ENCODE results near the gene FBLN1. TPM values are rescaled to one million over a fixed set of nuclear protein-coding genes. Genes with fewer than 3 reads are reported as not detected.

FBLN1 gene
- total and polyA plus RNA-seq, 2 donors (not counting 1 experiment from before 2014, with no cell fraction given) = not detected

- WGBS (ENCODE audit: insufficient coverage) = 94% methylated on average over 15 of the region's 18 CpGs
- Mint-ChIP-seq H3K27me3 (peaks cover 17% of the 10 kb centered on the region), H3K4me3 (no peak overlapping the region), H3K27ac (no peak overlapping the region), H3K9me3 (ENCODE audit: insufficient read depth) (no peaks in the 10 kb centered on the region), H3K4me1 (no peaks in the 10 kb centered on the region)
- ATAC-seq (ENCODE audit: low read depth) = no peak
- Histone ChIP-seq H3K4me3 (ENCODE audit: control extremely low read depth in 1 of 5, extremely low read depth in 1 of 5, insufficient read depth in 1 of 5, low read depth in 2 of 5, low read length in 4 of 5) (no peak overlapping the region), H3K4me2 (replicated peaks; ENCODE audit: low read depth, low read length, poor library complexity, severe bottlenecking) (no peak overlapping the region), H3K79me2 (ENCODE audit: control insufficient read depth, insufficient read depth, low read length) (no peaks in the 10 kb centered on the region), H3K9me3 (ENCODE audit: control extremely low read depth in 1 of 3, control insufficient read depth in 2 of 3, insufficient read depth in 1 of 3, low read length in 2 of 3) (peaks cover 0 to 10% (median 0%) of the 10 kb centered on the region in 3 donors), H4K20me1 (ENCODE audit: control insufficient read depth, insufficient read depth, low read length, poor library complexity, severe bottlenecking) (no peaks in the 10 kb centered on the region), H3K36me3 (replicated peaks in 1 of 2; ENCODE audit: control extremely low read depth in 1 of 2, control insufficient read depth in 1 of 2, extremely low read depth in 1 of 2, insufficient read depth in 2 of 2, low read length in 1 of 2) (no peaks in the 10 kb centered on the region), H3K27ac (ENCODE audit: low read length in 2 of 2) (no peak overlapping the region), H2AFZ (ENCODE audit: insufficient read depth, low read depth, low read length, poor library complexity, severe bottlenecking) (no peak overlapping the region), H3K4me1 (ENCODE audit: control insufficient read depth in 2 of 2, insufficient read depth in 2 of 2, low read length in 2 of 2) (no peaks in the 10 kb centered on the region), H3K9ac (ENCODE audit: low read length) (no peak overlapping the region), H3K27me3 (replicated peaks in 1 of 4; ENCODE audit: control extremely low read depth in 1 of 4, control insufficient read depth in 3 of 4, insufficient read depth in 4 of 4, low read length in 3 of 4) (peaks cover 0 to 2% (median 0%) of the 10 kb centered on the region in 4 experiments)
- CTCF ChIA-PET = interaction anchor here (0.7 kb wide), 1 partner anchor 279 kb away, joined by 3 read pairs; no protein-coding TSS in a partner anchor
- DNase-seq = no peak
- TF ChIP-seq CTCF (IDR thresholded peaks at IDR 0.05) = no peak
- TF ChIP-seq EZH2 (IDR thresholded peaks at IDR 0.05; ENCODE audit: borderline replicate concordance, insufficient read depth, low read depth, low read length, poor library complexity, severe bottlenecking) = no peak
- POLR2A ChIA-PET = no interaction called here
- intact Hi-C loops (cut with micrococcal nuclease) = no loop called here
Measured at GRCh38 chr22:45551310-45552016, 48.8 kb downstream of the FBLN1 start.

- Mint-ChIP-seq H3K27me3 (peaks cover 18% of the 10 kb centered on the region), H3K27ac (no peak overlapping the region), H3K4me1 (no peaks in the 10 kb centered on the region), H3K9me3 (ENCODE audit: insufficient read depth) (no peaks in the 10 kb centered on the region), H3K4me3 (no peak overlapping the region)
- no peaks in the 10 kb centered on the region for H3K4me1 ChIP-seq (ENCODE audit: control insufficient read depth in 2 of 2, insufficient read depth in 2 of 2, low read length in 2 of 2)
- no peaks in the 10 kb centered on the region for H4K20me1 ChIP-seq (ENCODE audit: control insufficient read depth, insufficient read depth, low read length, poor library complexity, severe bottlenecking)
- TF ChIP-seq CTCF (IDR thresholded peaks at IDR 0.05) (no peak), EZH2 (IDR thresholded peaks at IDR 0.05; ENCODE audit: borderline replicate concordance, insufficient read depth, low read depth, low read length, poor library complexity, severe bottlenecking) (no peak)
- DNase-seq (no peak), ATAC-seq (ENCODE audit: low read depth) (no peak)
- ChIA-PET CTCF (interaction anchor here (1.3 kb wide), 1 partner anchor 284 kb away, joined by 3 read pairs; no protein-coding TSS in a partner anchor), POLR2A (no interaction called here)
- intact Hi-C loops (cut with micrococcal nuclease) = no loop called here
- peaks cover 0 to 10% (median 0%) of the 10 kb centered on the region in 3 donors for H3K9me3 ChIP-seq (ENCODE audit: control extremely low read depth in 1 of 3, control insufficient read depth in 2 of 3, insufficient read depth in 1 of 3, low read length in 2 of 3)
- H2AFZ ChIP-seq (ENCODE audit: insufficient read depth, low read depth, low read length, poor library complexity, severe bottlenecking) = no peak overlapping the region
- H3K36me3 ChIP-seq (replicated peaks in 1 of 2; ENCODE audit: control extremely low read depth in 1 of 2, control insufficient read depth in 1 of 2, extremely low read depth in 1 of 2, insufficient read depth in 2 of 2, low read length in 1 of 2) = no peaks in the 10 kb centered on the region
- 89% methylated on average over 12 of the region's 12 CpGs for WGBS (ENCODE audit: insufficient coverage)
- H3K79me2 ChIP-seq (ENCODE audit: control insufficient read depth, insufficient read depth, low read length) = no peaks in the 10 kb centered on the region
- no peak overlapping the region for H3K27ac ChIP-seq (ENCODE audit: low read length in 2 of 2)
- no peak overlapping the region for H3K4me2 ChIP-seq (replicated peaks; ENCODE audit: low read depth, low read length, poor library complexity, severe bottlenecking)
- peaks cover 0 to 2% (median 0%) of the 10 kb centered on the region in 4 experiments for H3K27me3 ChIP-seq (replicated peaks in 1 of 4; ENCODE audit: control extremely low read depth in 1 of 4, control insufficient read depth in 3 of 4, insufficient read depth in 4 of 4, low read length in 3 of 4)
- H3K4me3 ChIP-seq (ENCODE audit: control extremely low read depth in 1 of 5, extremely low read depth in 1 of 5, insufficient read depth in 1 of 5, low read depth in 2 of 5, low read length in 4 of 5) = no peak overlapping the region
- H3K9ac ChIP-seq (ENCODE audit: low read length) = no peak overlapping the region
Measured at GRCh38 chr22:45552017-45552411, 49.3 kb downstream of the FBLN1 start.

Data from B cell (primary cell).